ENCODE data around the gene USP27X.

GRCh38 chrX:49910344-49910743 lies 31.1 kb downstream of the USP27X start:
- TF ChIP-seq CTCF (IDR thresholded peaks at IDR 0.05) (no peak), POLR2A (IDR thresholded peaks at IDR 0.05) (no peak)
